Stimulated activated CD4-positive, alpha-beta T cell treated with anti-CD3 and anti-CD28 coated beads, Interleukin-4, amount 100 ng/mL, for 48 hours (primary cell): Measurements from ENCODE around the gene CDC34.

Experiments
- DNase-seq, 2 donors: peaks; one replicate each; pipeline ENCODE4 v3.0.0-alpha.2; 2020; ENCODE audit warnings: low read depth in 2 of 2

CDC34 gene

DNA sequence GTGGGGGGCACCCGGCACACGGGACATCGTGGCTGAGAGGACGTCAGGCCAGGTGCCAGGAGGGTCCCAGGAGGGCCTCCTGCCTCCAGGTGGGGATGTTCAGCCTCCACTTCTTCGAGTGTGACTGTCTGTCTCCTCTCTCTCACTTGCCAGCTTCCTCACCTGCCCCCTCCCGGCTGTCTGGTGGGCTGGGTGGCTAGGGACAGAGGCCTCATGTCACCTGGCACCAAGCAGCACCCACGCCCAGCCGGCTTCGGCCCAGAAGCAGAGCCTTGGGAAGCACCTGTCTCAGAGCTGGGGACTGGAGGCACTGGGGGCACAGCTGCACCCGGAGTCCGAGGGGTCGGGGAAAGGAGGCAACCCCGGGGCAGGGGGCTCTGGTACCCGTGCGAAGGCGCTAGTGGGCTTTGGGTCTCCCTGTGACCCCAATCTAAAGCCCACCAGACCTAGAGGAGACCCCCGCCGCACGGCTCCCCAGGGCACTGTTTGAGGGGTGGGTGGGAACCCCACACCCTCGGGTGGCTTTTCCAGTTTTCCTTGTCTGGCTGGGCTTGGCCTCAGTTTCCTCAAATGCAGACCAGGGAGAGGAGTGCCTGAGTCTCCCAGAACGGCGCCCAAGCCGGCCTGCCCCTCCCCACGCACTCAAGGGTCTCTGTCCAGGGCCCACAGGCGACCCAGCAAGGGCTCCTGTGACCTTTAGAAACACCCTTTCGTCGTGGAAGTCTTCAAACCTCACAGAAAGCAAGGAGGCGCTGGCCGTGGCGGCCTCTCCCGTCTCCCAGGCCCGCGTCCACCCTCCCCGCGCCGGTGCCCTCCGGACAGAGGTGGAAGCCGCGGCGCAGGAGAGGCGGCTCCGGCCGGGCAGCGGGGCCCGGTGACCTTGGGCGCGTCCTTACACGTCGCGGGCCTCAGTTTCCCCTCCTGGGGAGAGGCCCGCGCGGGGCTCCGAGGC lies 57.5 kb downstream of the CDC34 start:
- no peak for DNase-seq

DNA sequence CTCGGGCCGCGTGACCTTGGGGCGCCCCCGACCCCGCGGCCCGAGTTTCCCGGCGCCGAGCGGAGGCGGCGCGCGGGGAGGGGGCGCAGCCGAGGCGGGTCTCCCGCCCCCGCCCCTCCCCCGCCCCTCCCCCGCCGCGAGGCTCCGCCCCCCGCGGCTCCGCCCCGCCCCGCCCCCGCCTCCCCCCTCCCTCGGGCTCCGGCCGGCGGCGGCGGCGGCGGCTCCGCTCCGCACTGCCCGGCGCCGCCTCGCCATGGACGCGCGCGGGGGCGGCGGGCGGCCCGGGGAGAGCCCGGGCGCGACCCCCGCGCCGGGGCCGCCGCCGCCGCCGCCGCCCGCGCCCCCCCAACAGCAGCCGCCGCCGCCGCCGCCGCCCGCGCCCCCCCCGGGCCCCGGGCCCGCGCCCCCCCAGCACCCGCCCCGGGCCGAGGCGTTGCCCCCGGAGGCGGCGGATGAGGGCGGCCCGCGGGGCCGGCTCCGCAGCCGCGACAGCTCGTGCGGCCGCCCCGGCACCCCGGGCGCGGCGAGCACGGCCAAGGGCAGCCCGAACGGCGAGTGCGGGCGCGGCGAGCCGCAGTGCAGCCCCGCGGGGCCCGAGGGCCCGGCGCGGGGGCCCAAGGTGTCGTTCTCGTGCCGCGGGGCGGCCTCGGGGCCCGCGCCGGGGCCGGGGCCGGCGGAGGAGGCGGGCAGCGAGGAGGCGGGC lies 58.3 kb downstream of the CDC34 start, which contains the start of gene HCN2:
TSS of gene HCN2 (plus strand) at position 189 of the 703 bp plus-strand sequence. CDS start at position 254, 65 bp downstream.
- DNase-seq: no peak

- DNase-seq: no peak
These were observed 58.8 kb downstream of the CDC34 start for GRCh38 chr19:590396-590745.

DNA sequence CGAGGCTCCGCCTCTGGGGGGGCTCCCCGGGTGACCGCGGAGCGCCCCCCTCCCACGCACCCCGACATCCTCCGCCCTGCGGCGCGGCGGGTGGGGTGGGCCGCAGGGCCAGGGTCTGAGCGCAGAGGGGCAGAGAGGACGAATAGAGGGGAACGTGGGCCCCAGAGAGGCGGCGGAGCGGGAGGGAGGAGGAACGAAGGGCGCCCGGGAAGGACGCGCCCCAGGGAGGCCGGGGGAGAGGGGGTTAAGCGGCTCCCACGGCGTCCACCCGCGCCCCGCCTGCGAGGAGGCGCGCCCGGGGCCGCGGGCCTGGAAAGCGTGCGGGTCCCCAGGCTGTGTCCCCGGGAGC lies 59.2 kb downstream of the CDC34 start:
- no peak for DNase-seq

DNA sequence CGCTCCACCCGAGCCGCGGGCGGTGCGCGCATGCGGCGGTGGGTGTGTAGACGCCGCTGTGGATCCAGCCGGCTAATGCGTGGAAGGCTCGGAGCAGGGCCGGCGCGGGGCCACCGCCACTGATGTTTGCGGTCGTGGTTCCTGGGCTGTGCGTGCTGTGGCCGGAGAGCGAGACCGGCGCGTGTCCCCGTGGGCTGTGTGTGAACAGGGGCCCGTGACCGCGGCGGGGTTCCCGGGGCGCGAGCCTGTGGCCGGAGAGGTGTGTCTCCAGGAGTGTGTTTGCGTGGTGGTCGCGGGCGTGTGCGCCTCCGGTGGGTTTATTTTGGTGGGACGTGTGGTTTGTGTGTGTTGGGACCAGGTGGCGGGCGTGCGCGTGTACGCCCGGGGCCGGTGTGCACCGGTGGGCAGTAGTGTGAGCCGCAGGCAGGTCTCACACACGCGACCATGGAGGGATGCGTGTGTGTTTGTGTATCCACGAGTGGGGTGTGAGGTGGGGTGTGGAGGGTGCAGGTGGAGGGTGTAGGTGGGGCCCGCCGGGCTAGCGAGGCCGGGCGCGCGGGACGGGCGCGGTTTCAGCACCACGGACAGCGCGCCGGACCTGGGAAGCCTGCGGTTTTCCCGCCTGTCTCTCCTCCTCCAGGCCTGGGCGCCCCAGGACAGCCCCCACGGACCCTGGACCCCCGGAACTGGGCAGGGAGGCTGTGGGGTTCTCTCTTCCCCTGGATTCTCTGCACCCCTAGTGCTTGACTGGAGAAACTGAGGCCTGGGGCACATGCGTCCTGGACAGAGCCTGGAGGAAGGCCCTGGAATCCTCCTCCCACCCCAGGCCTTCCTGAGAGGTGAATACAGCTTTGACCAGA lies 59.8 kb downstream of the CDC34 start:
- no peak for DNase-seq
